Stimulated activated CD8-positive, alpha-beta memory T cell treated with anti-CD3 and anti-CD28 coated beads, Interleukin-4, amount 100 ng/mL, for 24 hours (primary cell): Measurements from ENCODE around the gene ESCO1.

Experiments
- DNase-seq: peaks from one replicate; pipeline ENCODE4 v3.0.0-alpha.2; 2020; ENCODE audit warnings: low read depth

The ESCO1 gene

GRCh38 chr18:21584391-21584790 is 16.1 kb downstream of the ESCO1 start:
- DNase-seq: no peak

- DNase-seq: no peak
Observed at GRCh38 chr18:21575656-21576055, 24.8 kb downstream of the ESCO1 start.

DNA sequence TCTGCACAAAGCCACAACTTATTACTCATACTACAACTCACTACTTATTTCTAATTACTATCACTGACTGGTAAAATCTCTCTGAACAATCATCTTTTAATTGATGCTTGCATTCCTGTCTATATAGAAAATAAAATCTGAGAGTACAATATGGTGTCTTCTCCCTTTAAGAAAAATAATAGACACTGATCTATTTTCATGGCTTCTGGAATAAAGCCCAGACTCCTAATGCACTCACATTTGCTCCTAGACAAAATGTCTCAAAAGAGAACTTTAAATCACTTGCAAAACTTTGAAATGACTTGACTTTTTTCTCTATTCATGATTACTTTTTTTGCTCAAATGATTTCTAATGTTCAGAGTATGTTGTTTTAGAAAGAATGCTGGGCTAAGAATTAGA is 28.7 kb downstream of the ESCO1 start:
- no peak for DNase-seq

GRCh38 chr18:21559195-21559594 is 41.3 kb downstream of the ESCO1 start:
- DNase-seq: no peak

DNA sequence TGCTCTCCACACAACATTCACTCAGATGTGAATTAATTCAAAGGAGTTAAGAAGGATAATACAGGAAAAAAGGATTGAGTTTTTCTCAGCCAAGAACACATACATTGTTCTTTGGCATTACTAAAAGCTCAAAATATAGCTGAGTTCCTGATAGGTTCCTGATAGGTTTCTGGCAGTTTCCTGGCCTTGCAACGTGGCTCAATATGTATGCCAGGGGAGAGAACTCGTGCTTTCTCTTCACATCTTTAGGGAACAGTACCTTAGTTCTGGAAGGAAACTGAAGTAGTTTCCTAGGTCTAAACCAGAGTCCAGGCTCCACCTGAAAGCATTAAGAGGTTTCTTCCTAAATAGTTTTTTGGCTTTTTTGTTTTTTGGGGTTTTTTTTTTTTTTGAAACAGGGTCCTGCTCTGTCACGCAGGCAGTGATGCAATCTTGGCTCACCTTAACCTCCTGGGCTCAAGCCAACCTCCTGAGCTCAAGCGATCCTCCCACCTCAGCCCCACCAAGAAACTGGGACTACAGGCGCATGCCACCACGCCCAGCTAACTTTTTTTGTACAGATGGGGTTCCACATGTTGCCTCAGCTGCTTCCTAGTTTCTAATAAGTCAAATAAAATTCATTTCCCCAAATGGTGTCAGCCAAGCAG is 42.8 kb downstream of the ESCO1 start:
- no peak for DNase-seq

DNA sequence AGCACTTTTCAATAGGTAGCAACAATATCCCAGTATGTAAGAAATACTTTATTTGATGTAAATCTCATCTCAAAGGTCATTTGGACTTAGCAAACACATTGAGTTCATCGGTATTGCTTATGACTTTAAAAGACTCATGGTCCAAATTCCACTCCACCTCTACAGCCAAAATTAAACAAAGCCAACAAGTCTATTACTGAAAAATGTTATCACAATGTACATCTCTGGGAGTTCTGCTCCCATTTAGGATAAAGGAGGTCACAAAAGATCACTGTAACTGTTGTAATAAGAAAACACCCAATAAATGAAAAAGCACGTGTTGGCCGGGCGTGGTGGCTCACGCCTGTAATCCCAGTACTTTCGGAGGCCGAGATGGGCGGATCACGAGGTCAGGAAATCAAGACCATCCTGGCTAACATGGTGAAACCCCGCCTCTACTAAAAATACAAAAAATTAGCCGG is 50.0 kb downstream of the ESCO1 start:
- no peak for DNase-seq

- DNase-seq: no peak
Observed at GRCh38 chr18:21548647-21549046, 51.9 kb downstream of the ESCO1 start.

DNA sequence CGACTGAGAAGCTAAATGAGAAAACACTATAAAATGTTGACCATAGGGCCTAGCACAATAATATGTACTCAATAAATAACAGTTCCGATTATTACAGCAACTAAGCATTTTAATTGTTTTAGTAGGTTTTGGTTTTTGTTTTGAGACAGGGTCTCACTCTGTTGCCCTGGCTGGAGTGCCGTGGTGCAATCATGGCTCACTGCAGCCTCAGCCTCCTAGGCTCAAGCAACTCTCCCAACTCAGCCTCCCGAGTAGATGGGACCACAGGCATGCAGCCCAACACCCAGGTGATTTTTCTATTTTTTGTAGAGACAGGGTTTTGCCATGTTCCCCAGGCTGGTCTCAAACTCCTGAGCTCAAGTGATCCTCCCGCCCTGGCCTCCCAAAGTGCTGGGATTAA is 54.1 kb downstream of the ESCO1 start:
- no peak for DNase-seq

GRCh38 chr18:21538230-21538629 is 62.3 kb downstream of the ESCO1 start:
- no peak for DNase-seq

DNA sequence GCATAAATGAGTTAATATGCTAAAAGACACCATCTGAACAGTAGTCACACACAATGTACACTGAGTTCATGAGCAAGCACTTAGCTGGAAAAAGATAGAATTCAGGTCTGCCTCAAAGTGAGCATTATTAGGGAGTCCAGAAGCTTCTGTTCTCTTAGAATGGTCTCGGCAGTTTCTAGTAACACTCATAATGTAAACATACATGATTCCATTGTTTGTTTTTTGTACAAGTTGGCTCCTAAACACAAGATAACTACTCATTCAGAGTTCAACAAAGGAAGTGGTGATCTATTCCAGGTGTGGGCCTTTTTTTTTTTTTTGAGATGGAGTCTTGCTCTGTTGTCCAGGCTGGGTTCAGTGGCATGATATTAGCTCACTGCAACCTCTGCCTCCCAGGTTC is 66.2 kb downstream of the ESCO1 start:
- DNase-seq: no peak

DNA sequence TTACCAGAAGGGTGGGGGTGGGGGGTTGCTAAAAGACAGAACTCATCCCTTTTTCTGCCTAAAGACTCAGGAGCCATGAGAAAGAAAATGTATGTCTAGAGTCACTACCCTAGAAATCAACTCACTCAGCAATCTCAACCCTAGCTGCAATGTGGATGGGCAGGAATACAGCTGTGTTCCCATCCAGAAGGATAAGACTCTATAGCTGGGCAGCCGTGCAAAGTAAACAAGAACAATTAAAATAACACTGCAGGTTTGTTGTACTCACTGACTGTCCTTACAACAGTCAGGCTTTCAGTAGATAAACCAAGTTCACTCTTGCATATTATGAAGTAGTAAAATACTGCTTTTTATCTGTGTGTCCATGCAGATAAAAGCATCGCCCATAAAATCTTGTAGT is 74.0 kb downstream of the ESCO1 start:
- no peak for DNase-seq

DNA sequence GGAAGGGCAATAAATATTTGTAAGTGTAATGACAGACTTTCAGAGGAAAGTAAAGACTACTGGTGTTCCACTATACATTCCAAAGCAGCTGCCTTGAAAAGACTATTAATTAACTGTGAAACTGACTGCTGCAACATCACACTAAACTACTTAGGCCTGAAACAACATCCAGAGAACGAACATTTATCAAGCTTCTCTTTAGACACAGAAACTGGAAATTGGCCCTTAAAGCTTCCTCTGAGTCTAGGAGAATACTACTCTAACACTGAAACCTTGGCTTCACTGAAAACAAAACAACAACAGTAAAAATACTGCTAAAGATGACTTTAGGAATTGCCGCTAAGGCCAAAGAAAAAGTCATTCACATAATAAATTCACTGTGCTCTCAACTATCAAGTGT is 74.6 kb downstream of the ESCO1 start:
- DNase-seq: no peak

GRCh38 chr18:21522530-21522929 is 78.0 kb downstream of the ESCO1 start:
- DNase-seq: no peak

GRCh38 chr18:21513741-21514140 is 86.8 kb downstream of the ESCO1 start:
- no peak for DNase-seq

- DNase-seq: no peak
Observed at GRCh38 chr18:21513292-21513691, 87.2 kb downstream of the ESCO1 start.

GRCh38 chr18:21509062-21509461 is 91.4 kb downstream of the ESCO1 start:
- DNase-seq: no peak

GRCh38 chr18:21507913-21508701 is 92.4 kb downstream of the ESCO1 start:
- no peak for DNase-seq

DNA sequence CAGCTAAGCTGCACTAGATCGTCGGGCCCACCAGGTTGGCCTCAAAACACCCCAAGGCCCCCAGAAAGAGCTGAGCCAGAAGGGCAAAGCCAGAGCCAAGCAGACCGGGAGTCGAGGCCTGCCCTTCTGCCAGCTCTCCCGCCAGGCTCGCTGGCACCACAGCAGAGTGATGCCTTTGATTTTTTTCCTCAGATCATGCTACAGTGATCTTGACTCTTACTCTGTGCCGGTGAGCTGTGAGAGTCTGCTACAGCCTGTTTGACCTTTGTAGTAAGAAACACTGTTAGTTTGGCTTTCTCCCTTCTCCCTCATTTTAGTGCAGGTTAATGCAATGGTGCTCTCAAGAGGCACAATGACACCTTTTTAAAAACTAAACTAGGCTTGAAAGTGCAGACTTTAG is 97.8 kb downstream of the ESCO1 start:
- no peak for DNase-seq

DNA sequence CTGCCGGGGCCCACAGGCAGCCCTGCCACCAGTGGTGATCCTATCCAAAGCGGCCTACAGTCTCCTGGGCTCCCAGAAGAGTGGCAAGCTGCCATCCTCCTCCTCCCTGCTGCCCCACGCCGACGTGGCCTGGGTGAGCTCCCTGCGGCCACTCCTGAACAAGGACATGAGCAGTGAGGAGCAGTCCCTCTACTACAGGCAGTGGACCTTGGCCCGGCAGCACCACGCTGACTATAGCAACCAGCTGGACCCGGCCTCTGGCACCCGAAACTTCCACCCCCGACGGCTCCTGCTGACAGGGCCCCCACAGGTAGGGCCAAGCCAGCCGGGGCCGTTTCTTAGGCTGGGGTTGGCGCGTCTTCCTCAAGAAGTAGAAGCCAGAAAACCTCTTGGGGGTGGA is 100.5 kb downstream of the ESCO1 start:
- DNase-seq: no peak

DNA sequence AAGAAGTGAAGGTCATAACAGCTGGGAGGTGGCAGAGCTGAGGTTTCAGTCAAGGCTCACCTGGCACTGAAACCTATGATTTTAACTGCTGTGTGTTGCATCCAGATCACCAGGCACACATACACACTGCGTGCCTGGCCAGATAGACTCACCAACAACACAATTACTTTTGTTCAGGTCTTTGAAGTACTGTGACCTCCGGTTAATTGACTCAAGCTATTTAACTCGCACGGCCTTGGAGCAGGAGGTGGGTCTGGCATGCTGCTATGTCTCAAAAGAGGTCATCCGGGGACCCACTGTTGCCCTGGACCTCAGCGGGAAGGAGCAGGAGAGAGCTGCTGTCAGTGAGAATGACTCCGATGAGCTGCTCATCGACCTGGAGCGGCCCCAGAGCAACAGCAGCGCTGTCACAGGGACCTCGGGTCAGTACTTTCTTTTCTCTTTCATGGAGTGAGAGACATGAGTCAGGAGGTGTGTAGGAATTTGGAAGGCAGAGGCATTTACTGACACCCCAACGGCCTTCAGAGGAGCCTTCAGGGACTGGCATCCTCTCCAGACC is 104.1 kb downstream of the ESCO1 start:
- DNase-seq: no peak

DNA sequence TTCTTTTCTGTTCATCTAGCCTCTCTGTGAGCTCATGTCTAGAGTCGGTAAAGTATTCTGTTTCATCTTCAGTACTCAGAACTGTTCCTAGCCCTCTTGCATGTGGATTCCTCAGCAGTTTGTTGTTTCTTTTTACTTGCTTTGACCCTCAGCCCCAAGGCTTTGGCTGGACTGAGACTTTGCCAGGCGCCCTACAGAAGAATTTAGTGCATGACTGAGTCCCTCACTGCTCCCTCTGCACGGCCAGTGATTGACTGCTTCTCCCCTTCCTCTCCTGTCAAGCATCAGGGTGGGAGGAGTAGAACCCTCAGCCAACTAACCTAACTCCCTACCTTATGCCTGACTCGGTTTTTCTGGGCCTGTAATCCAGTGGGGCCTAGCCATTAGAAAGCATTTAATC is 109.8 kb downstream of the ESCO1 start:
- DNase-seq: no peak

GRCh38 chr18:21489919-21490495 is 110.5 kb downstream of the ESCO1 start:
- DNase-seq: no peak

DNA sequence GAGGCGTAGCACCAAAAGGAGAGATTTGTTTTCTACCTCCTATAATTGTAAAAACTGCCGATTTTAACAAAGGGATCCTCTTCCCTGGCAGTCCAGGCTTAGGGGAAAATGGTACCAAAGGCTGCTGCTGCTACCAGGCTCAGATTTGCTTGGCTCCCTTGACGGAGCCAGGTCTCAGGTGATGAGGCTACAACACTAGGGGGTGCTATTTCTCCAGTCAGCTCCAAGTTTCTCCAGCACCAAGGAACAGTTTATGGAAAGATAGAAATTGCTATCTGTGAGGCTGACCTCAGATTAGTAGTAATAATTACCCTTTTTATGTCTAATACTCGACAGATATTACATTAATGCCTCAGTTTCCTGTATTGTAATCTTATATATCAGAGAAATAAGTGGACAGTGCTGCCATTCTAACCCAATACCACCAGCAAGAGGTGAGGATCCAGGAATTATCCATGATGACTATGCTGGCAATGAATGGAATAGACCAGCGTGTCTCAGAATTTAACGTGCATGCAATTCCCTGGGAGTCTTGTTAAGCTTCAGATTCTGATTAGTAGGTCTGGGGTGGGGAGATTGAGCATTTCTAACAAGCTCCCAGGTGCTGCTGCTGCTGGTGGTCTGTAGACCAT is 111.3 kb downstream of the ESCO1 start:
- DNase-seq: no peak
